KMS-11 (cell line): ENCODE results near the gene CD80.

Experiments used
- H2AFZ ChIP-seq: fragments of 200-600 bp; sonication (generic); 2 replicates; pipeline ENCODE4 v1.6.1; 2016; ENCODE audit warnings: antibody characterized with exemption, mixed run types, low read depth
- H3K27ac ChIP-seq: fragments of 200-600 bp; sonication (generic); 2 replicates; pipeline ENCODE4 v1.6.1; 2016; ENCODE audit warnings: mild to moderate bottlenecking, mixed run types
- H3K27me3 ChIP-seq: fragments of 200-600 bp; sonication (generic); 2 replicates; pipeline ENCODE4 v1.6.1; 2017; ENCODE audit warnings: mild to moderate bottlenecking, low read depth, mixed run types, moderate library complexity; ENCODE audit not compliant: insufficient read depth
- H3K36me3 ChIP-seq: fragments of 200-600 bp; sonication (generic); 2 replicates; pipeline ENCODE4 v1.6.1; 2017; ENCODE audit warnings: mild to moderate bottlenecking, mixed run types; ENCODE audit not compliant: insufficient read depth
- H3K4me1 ChIP-seq: fragments of 200-600 bp; sonication (generic); 2 replicates; pipeline ENCODE4 v1.6.1; 2016; ENCODE audit warnings: mild to moderate bottlenecking, low read depth, mixed run types; ENCODE audit not compliant: poor library complexity, severe bottlenecking
- H3K4me2 ChIP-seq: fragments of 200-600 bp; sonication (generic); 2 replicates; pipeline ENCODE4 v1.7.0; 2016; ENCODE audit warnings: mild to moderate bottlenecking, mixed run types
- H3K4me3 ChIP-seq: fragments of 200-600 bp; sonication (generic); IDR thresholded peaks from 2 replicates; pipeline ENCODE4 v1.6.1; 2017; ENCODE audit warnings: low read depth, low read length, mixed read lengths; ENCODE audit not compliant: insufficient read depth
- H3K79me2 ChIP-seq: fragments of 200-600 bp; sonication (generic); 2 replicates; pipeline ENCODE4 v1.6.1; 2016; ENCODE audit warnings: low read depth, mixed run types; ENCODE audit not compliant: insufficient read depth
- H3K9ac ChIP-seq: fragments of 200-600 bp; sonication (generic); 2 replicates; pipeline ENCODE4 v1.6.1; 2016; ENCODE audit warnings: mild to moderate bottlenecking, mixed run types
- H4K20me1 ChIP-seq: fragments of 200-600 bp; sonication (generic); 2 replicates; pipeline ENCODE4 v1.6.1; 2016; ENCODE audit warnings: mild to moderate bottlenecking, mixed run types; ENCODE audit not compliant: insufficient read depth
- CTCF ChIP-seq: fragments of 200-600 bp; sonication (generic); conservative IDR thresholded peaks from 2 replicates; pipeline ENCODE4 v1.6.1; 2017; ENCODE audit warnings: low read depth, mild to moderate bottlenecking, antibody characterized with exemption, low read length, moderate library complexity, mixed read lengths

Gene CD80

GRCh38 chr3:119529883-119530282, 29.5 kb downstream of the CD80 start:
- Histone ChIP-seq H3K4me1 (no peaks in the 10 kb centered on the region), H3K79me2 (no peaks in the 10 kb centered on the region), H3K36me3 (no peaks in the 10 kb centered on the region), H3K4me3 (no peak overlapping the region), H3K27ac (no peak overlapping the region), H2AFZ (no peak overlapping the region), H3K4me2 (no peak overlapping the region), H3K9ac (no peak overlapping the region), H3K27me3 (no peaks in the 10 kb centered on the region), H4K20me1 (no peaks in the 10 kb centered on the region)
- TF ChIP-seq CTCF, result no peak

GRCh38 chr3:119527714-119528113, 31.7 kb downstream of the CD80 start:
- no peak overlapping the region for H3K4me2 ChIP-seq
- H3K36me3 ChIP-seq, result no peaks in the 10 kb centered on the region
- H2AFZ ChIP-seq, result no peak overlapping the region
- no peaks in the 10 kb centered on the region for H3K79me2 ChIP-seq
- H3K4me1 ChIP-seq, result no peaks in the 10 kb centered on the region
- no peak overlapping the region for H3K9ac ChIP-seq
- TF ChIP-seq CTCF, result no peak
- no peaks in the 10 kb centered on the region for H3K27me3 ChIP-seq
- H3K27ac ChIP-seq, result no peak overlapping the region
- no peaks in the 10 kb centered on the region for H4K20me1 ChIP-seq
- no peak overlapping the region for H3K4me3 ChIP-seq

- Histone ChIP-seq H3K4me3 (no peak overlapping the region), H3K4me1 (no peaks in the 10 kb centered on the region), H3K27me3 (no peaks in the 10 kb centered on the region), H4K20me1 (no peaks in the 10 kb centered on the region), H3K27ac (no peak overlapping the region), H3K4me2 (no peak overlapping the region), H2AFZ (no peak overlapping the region), H3K79me2 (no peaks in the 10 kb centered on the region), H3K9ac (no peak overlapping the region), H3K36me3 (no peaks in the 10 kb centered on the region)
- TF ChIP-seq CTCF, result no peak
Measured at GRCh38 chr3:119524931-119525662, 34.3 kb downstream of the CD80 start.

DNA sequence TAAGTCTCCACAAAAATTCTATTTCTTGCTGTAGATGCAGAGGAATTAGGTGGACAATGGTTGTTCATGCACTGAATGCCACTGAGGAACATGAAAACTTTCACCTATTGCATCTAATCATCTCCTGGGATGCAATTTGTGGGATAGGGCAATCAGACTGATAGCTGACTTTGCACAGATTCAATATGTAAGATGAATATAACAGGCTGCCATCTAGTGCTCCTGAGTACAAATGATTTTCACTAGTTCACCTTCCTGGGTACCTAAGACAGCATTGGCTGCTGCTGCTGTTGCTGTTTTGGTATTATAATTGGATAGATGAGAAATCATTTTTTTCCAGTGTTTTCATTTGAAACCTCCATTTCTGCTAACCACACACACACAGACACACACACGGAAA, 41.4 kb downstream of the CD80 start:
- Histone ChIP-seq H3K79me2 (no peaks in the 10 kb centered on the region), H3K27me3 (no peaks in the 10 kb centered on the region), H3K9ac (no peak overlapping the region), H4K20me1 (no peaks in the 10 kb centered on the region), H3K4me3 (no peak overlapping the region), H3K36me3 (0 out of 2 replicates have a peak, but pooled peaks cover 5% of the 10 kb centered on the region), H3K4me2 (no peak overlapping the region), H3K27ac (no peak overlapping the region), H3K4me1 (no peaks in the 10 kb centered on the region), H2AFZ (no peak overlapping the region)
- TF ChIP-seq CTCF, result no peak
